Measurements from ENCODE around the gene LILRA6.
"Not testable (repeated sequence)": the region's sequence is repeated elsewhere in the genome, so short reads cannot be mapped to it uniquely, and the experiment has no call there.

Gene LILRA6

GRCh38 chr19:54230031-54230430 is 12.6 kb downstream of the LILRA6 start:
- Histone ChIP-seq H3F3A (ENCODE audit: insufficient read depth) (no peaks in the 10 kb centered on the region), H3K27me3 (ENCODE audit: low read length) (no peaks in the 10 kb centered on the region), H3K4me2 (ENCODE audit: low read depth, low read length, poor library complexity, severe bottlenecking) (no peak overlapping the region), H3K79me2 (ENCODE audit: insufficient read depth, low read length) (no peaks in the 10 kb centered on the region), H4K20me1 (ENCODE audit: low read depth, low read length) (no peaks in the 10 kb centered on the region), H3K9me2 (replicated peaks; ENCODE audit: insufficient read depth, low read length) (no peaks in the 10 kb centered on the region), H3K4me3 (ENCODE audit: insufficient read depth, low read length, poor library complexity, severe bottlenecking) (no peak overlapping the region), H3K36me3 (ENCODE audit: low read length) (no peaks in the 10 kb centered on the region), H3K9ac (ENCODE audit: low read length) (no peak overlapping the region), H2AFZ (ENCODE audit: low read depth, low read length, severe bottlenecking) (no peak overlapping the region), H3K9me3 (ENCODE audit: insufficient read depth, low read length) (no peaks in the 10 kb centered on the region), H3K27ac (ENCODE audit: low read depth, low read length) (no peak overlapping the region)
- TF ChIP-seq EZH2phosphoT487 (conservative IDR thresholded peaks at IDR 0.05; ENCODE audit: low read length) = no peak
- TF ChIP-seq CTCF (IDR thresholded peaks at IDR 0.05; ENCODE audit: insufficient read depth, low read length, poor library complexity, severe bottlenecking) = no peak

- no peak overlapping the region for H3K9ac ChIP-seq (ENCODE audit: low read length)
Observed at GRCh38 chr19:54229146-54229545, 13.4 kb downstream of the LILRA6 start.

GRCh38 chr19:54224619-54225018 is 18.0 kb downstream of the LILRA6 start:
- H3K4me3 ChIP-seq (ENCODE audit: insufficient read depth, low read length, poor library complexity, severe bottlenecking); H3K9ac ChIP-seq (ENCODE audit: low read length); H3K9me3 ChIP-seq (ENCODE audit: insufficient read depth, low read length); H3K79me2 ChIP-seq (ENCODE audit: insufficient read depth, low read length); H3K9me2 ChIP-seq (replicated peaks; ENCODE audit: insufficient read depth, low read length); H2AFZ ChIP-seq (ENCODE audit: low read depth, low read length, severe bottlenecking); H3K4me2 ChIP-seq (ENCODE audit: low read depth, low read length, poor library complexity, severe bottlenecking); H3K27ac ChIP-seq (ENCODE audit: low read depth, low read length); H3F3A ChIP-seq (ENCODE audit: insufficient read depth); H4K20me1 ChIP-seq (ENCODE audit: low read depth, low read length); H3K36me3 ChIP-seq (ENCODE audit: low read length); H3K27me3 ChIP-seq (ENCODE audit: low read length): not testable (repeated sequence)

More at GRCh38 chr19:54229146-54229545, 13.4 kb downstream of the LILRA6 start:
- Histone ChIP-seq H3K36me3 (ENCODE audit: low read length) (no peaks in the 10 kb centered on the region), H3K27me3 (ENCODE audit: low read length) (no peaks in the 10 kb centered on the region), H3F3A (ENCODE audit: insufficient read depth) (no peaks in the 10 kb centered on the region), H3K9me3 (ENCODE audit: insufficient read depth, low read length) (no peaks in the 10 kb centered on the region), H3K4me3 (ENCODE audit: insufficient read depth, low read length, poor library complexity, severe bottlenecking) (no peak overlapping the region), H3K79me2 (ENCODE audit: insufficient read depth, low read length) (no peaks in the 10 kb centered on the region), H3K4me2 (ENCODE audit: low read depth, low read length, poor library complexity, severe bottlenecking) (no peak overlapping the region), H3K9me2 (replicated peaks; ENCODE audit: insufficient read depth, low read length) (no peaks in the 10 kb centered on the region), H4K20me1 (ENCODE audit: low read depth, low read length) (no peaks in the 10 kb centered on the region), H2AFZ (ENCODE audit: low read depth, low read length, severe bottlenecking) (no peak overlapping the region), H3K27ac (ENCODE audit: low read depth, low read length) (no peak overlapping the region)
- TF ChIP-seq EZH2phosphoT487 (conservative IDR thresholded peaks at IDR 0.05; ENCODE audit: low read length) (no peak), CTCF (IDR thresholded peaks at IDR 0.05; ENCODE audit: insufficient read depth, low read length, poor library complexity, severe bottlenecking) (no peak)

GRCh38 chr19:54223937-54224281 is 18.7 kb downstream of the LILRA6 start:
- not testable (repeated sequence) for H4K20me1 ChIP-seq (ENCODE audit: low read depth, low read length); H3K4me2 ChIP-seq (ENCODE audit: low read depth, low read length, poor library complexity, severe bottlenecking); H3K9ac ChIP-seq (ENCODE audit: low read length); H3K4me3 ChIP-seq (ENCODE audit: insufficient read depth, low read length, poor library complexity, severe bottlenecking); H3K9me3 ChIP-seq (ENCODE audit: insufficient read depth, low read length); H3K9me2 ChIP-seq (replicated peaks; ENCODE audit: insufficient read depth, low read length); H3K79me2 ChIP-seq (ENCODE audit: insufficient read depth, low read length); H2AFZ ChIP-seq (ENCODE audit: low read depth, low read length, severe bottlenecking); H3K36me3 ChIP-seq (ENCODE audit: low read length); H3K27ac ChIP-seq (ENCODE audit: low read depth, low read length); H3F3A ChIP-seq (ENCODE audit: insufficient read depth); H3K27me3 ChIP-seq (ENCODE audit: low read length)

- H3F3A ChIP-seq (ENCODE audit: insufficient read depth); H3K27me3 ChIP-seq (ENCODE audit: low read length); H2AFZ ChIP-seq (ENCODE audit: low read depth, low read length, severe bottlenecking); H3K79me2 ChIP-seq (ENCODE audit: insufficient read depth, low read length); H3K9ac ChIP-seq (ENCODE audit: low read length); H3K9me2 ChIP-seq (replicated peaks; ENCODE audit: insufficient read depth, low read length); H3K4me3 ChIP-seq (ENCODE audit: insufficient read depth, low read length, poor library complexity, severe bottlenecking); H3K36me3 ChIP-seq (ENCODE audit: low read length); H4K20me1 ChIP-seq (ENCODE audit: low read depth, low read length); H3K27ac ChIP-seq (ENCODE audit: low read depth, low read length); H3K4me2 ChIP-seq (ENCODE audit: low read depth, low read length, poor library complexity, severe bottlenecking); H3K9me3 ChIP-seq (ENCODE audit: insufficient read depth, low read length): not testable (repeated sequence)
Observed at GRCh38 chr19:54223277-54223936, 19.2 kb downstream of the LILRA6 start.

- H3K4me2 ChIP-seq (ENCODE audit: low read depth, low read length, poor library complexity, severe bottlenecking) = not testable (repeated sequence)
Observed at GRCh38 chr19:54222474-54223276, 19.9 kb downstream of the LILRA6 start, which contains the start of gene LILRB3. LILRB3 (minus strand) TSS chr19:54223007; CDS start chr19:54222976, 31 bp downstream.

More at GRCh38 chr19:54222474-54223276, 19.9 kb downstream of the LILRA6 start, which contains the start of gene LILRB3:
- not testable (repeated sequence) for H3K79me2 ChIP-seq (ENCODE audit: insufficient read depth, low read length); H3K9me2 ChIP-seq (replicated peaks; ENCODE audit: insufficient read depth, low read length); H3K36me3 ChIP-seq (ENCODE audit: low read length); H3F3A ChIP-seq (ENCODE audit: insufficient read depth); H3K9me3 ChIP-seq (ENCODE audit: insufficient read depth, low read length); H4K20me1 ChIP-seq (ENCODE audit: low read depth, low read length); H3K4me3 ChIP-seq (ENCODE audit: insufficient read depth, low read length, poor library complexity, severe bottlenecking); H3K27me3 ChIP-seq (ENCODE audit: low read length); H3K9ac ChIP-seq (ENCODE audit: low read length); H2AFZ ChIP-seq (ENCODE audit: low read depth, low read length, severe bottlenecking); H3K27ac ChIP-seq (ENCODE audit: low read depth, low read length)
